GM21447 (cell line): ENCODE results near the gene PDXDC1.
"Not testable (repeated sequence)": the region's sequence is repeated elsewhere in the genome, so short reads cannot be mapped to it uniquely, and the experiment has no call there.

Source experiments
- ATAC-seq: cut with Tn5 transposase; IDR thresholded peaks from one replicate; pipeline ENCODE4 v1.9.1; 2021; ENCODE audit not compliant: unreplicated experiment

The PDXDC1 gene

GRCh38 chr16:14971621-14972228 lies 3.1 kb upstream of the PDXDC1 start:
- not testable (repeated sequence) for ATAC-seq

GRCh38 chr16:14973785-14974322 lies 972 bp upstream of the PDXDC1 start:
- ATAC-seq: not testable (repeated sequence)

GRCh38 chr16:14974331-14974655 lies 533 bp upstream of the PDXDC1 start:
- ATAC-seq: not testable (repeated sequence)

- ATAC-seq: not testable (repeated sequence)
Measured at GRCh38 chr16:14975418-14976194, 780 bp downstream of the PDXDC1 start.

GRCh38 chr16:14976971-14977736 lies 2.3 kb downstream of the PDXDC1 start:
- ATAC-seq: not testable (repeated sequence)

- ATAC-seq: not testable (repeated sequence)
Measured at GRCh38 chr16:14978281-14978680, 3.5 kb downstream of the PDXDC1 start.

GRCh38 chr16:14978908-14979307 lies 4.1 kb downstream of the PDXDC1 start:
- ATAC-seq: not testable (repeated sequence)

GRCh38 chr16:14981234-14981633 lies 6.4 kb downstream of the PDXDC1 start:
- not testable (repeated sequence) for ATAC-seq

GRCh38 chr16:14982521-14982920 lies 7.7 kb downstream of the PDXDC1 start:
- ATAC-seq: not testable (repeated sequence)

GRCh38 chr16:14988092-14988491 lies 13.3 kb downstream of the PDXDC1 start:
- ATAC-seq: not testable (repeated sequence)

- ATAC-seq: not testable (repeated sequence)
Measured at GRCh38 chr16:14988661-14989191, 13.9 kb downstream of the PDXDC1 start.

- ATAC-seq: not testable (repeated sequence)
Measured at GRCh38 chr16:14989291-14990281, 14.8 kb downstream of the PDXDC1 start.

- not testable (repeated sequence) for ATAC-seq
Measured at GRCh38 chr16:14993277-14994151, 18.7 kb downstream of the PDXDC1 start.

GRCh38 chr16:14996702-14997101 lies 21.9 kb downstream of the PDXDC1 start:
- ATAC-seq: not testable (repeated sequence)

GRCh38 chr16:14998300-14998699 lies 23.5 kb downstream of the PDXDC1 start:
- ATAC-seq: not testable (repeated sequence)

- ATAC-seq: not testable (repeated sequence)
Measured at GRCh38 chr16:14999845-15000244, 25.0 kb downstream of the PDXDC1 start.

GRCh38 chr16:15002448-15002847 lies 27.6 kb downstream of the PDXDC1 start:
- ATAC-seq: not testable (repeated sequence)

- ATAC-seq: not testable (repeated sequence)
Measured at GRCh38 chr16:15005357-15006132, 30.7 kb downstream of the PDXDC1 start.
